ENCODE data around the gene KCNE5.

DNA sequence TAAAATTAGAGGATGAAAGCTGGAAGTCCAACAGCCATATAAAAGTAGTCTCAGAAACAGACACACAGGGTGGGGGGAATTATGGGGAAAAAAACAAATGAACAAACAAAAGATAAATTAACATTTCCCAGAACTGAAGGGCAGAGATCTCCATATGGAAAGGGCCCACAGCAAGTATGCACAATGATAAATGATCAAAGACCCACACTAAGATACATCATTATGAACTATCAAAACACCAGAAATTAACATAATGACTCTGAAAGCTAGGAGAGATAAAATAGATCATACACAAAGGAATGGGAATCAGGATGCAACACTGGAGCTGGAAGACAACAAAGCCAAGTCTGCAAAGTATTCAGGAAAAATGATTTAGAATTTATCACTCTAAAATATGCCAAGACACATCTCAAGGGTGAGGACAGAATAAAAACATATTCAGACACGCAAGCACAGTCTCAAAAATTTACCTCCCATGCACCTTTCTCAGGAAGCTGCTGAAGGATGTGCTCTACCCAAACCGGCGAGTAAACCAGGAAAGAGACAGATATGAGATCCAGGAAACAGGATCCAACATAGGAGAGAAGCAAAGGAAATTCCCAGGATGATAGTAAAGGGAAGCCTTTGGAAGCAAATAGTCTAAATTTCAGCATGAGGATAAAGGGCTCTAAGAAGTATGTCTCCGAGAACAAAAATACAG, 30.7 kb upstream of the KCNE5 start:
- TF ChIP-seq, protein P1, sequence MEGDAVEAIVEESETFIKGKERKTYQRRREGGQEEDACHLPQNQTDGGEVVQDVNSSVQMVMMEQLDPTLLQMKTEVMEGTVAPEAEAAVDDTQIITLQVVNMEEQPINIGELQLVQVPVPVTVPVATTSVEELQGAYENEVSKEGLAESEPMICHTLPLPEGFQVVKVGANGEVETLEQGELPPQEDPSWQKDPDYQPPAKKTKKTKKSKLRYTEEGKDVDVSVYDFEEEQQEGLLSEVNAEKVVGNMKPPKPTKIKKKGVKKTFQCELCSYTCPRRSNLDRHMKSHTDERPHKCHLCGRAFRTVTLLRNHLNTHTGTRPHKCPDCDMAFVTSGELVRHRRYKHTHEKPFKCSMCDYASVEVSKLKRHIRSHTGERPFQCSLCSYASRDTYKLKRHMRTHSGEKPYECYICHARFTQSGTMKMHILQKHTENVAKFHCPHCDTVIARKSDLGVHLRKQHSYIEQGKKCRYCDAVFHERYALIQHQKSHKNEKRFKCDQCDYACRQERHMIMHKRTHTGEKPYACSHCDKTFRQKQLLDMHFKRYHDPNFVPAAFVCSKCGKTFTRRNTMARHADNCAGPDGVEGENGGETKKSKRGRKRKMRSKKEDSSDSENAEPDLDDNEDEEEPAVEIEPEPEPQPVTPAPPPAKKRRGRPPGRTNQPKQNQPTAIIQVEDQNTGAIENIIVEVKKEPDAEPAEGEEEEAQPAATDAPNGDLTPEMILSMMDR (IDR thresholded peaks at IDR 0.05) = no peak
- TF ChIP-seq POLR2A (IDR thresholded peaks at IDR 0.05) = no peak

All from right lobe of liver (tissue), 4 donors.